Ascending aorta (tissue), 2 donors: Measurements from ENCODE around the gene ALS2. TPM values are rescaled to one million over a fixed set of nuclear protein-coding genes. Genes with fewer than 3 reads are reported as not detected.
"Not testable (repeated sequence)": the region's sequence is repeated elsewhere in the genome, so short reads cannot be mapped to it uniquely, and the experiment has no call there.

ENCODE experiments used
- DNase-seq, 2 donors: peaks; one replicate each; pipeline ENCODE4 v3.0.0-alpha.2; 2019; ENCODE audit warnings: low spot score in 2 of 2
- H3K27ac ChIP-seq, 2 donors: fragments of 200-600 bp; sonication (generic); one replicate each; pipeline ENCODE4 v1.5.1; 2016 to 2017; ENCODE audit warnings: mild to moderate bottlenecking in 1 of 2
- H3K27me3 ChIP-seq: fragments of 200-600 bp; sonication (generic); one replicate; pipeline ENCODE4 v1.5.1; 2017
- H3K36me3 ChIP-seq, 2 donors: fragments of 200-600 bp; sonication (generic); one replicate each; pipeline ENCODE4 v1.5.1; 2016
- H3K4me1 ChIP-seq, 2 donors: fragments of 200-600 bp; sonication (generic); one replicate each; pipeline ENCODE4 v1.5.1; 2016 to 2017; ENCODE audit warnings: mild to moderate bottlenecking in 1 of 2
- H3K4me3 ChIP-seq, 2 donors: fragments of 200-600 bp; sonication (generic); one replicate each; pipeline ENCODE4 v1.5.1; 2016 to 2017; ENCODE audit warnings: mild to moderate bottlenecking in 1 of 2
- H3K9me3 ChIP-seq, 2 donors: fragments of 200-600 bp; sonication (generic); one replicate each; pipeline ENCODE4 v1.5.1; 2016
- intact Hi-C: fragments of 100-400 bp; cut with DNase I; formaldehyde crosslinking; loops from one replicate; pipeline ENCODE4 v1.15.1; 2023
- total RNA-seq: library from RNA; depleted of rRNA; stranded (reverse); fragments of >200 nt; gene quantifications from one replicate; pipeline ENCODE4 v1.1.0, GENCODE V29; 2016
- TF ChIP-seq, protein P1 (sequence below), 3 experiments: fragments of 200-600 bp in 2 of 3; fragments of 450-650 bp in 1 of 3; sonication (generic) in 2 of 3; IDR thresholded peaks; one replicate each; pipeline ENCODE4 v1.5.1; 2016 to 2019; ENCODE audit warnings: antibody characterized with exemption in 3 of 3, mild to moderate bottlenecking in 1 of 3, moderate library complexity in 1 of 3

The ALS2 gene
- total RNA-seq, 1 donor from 2014 or later: 6.5 TPM

DNA sequence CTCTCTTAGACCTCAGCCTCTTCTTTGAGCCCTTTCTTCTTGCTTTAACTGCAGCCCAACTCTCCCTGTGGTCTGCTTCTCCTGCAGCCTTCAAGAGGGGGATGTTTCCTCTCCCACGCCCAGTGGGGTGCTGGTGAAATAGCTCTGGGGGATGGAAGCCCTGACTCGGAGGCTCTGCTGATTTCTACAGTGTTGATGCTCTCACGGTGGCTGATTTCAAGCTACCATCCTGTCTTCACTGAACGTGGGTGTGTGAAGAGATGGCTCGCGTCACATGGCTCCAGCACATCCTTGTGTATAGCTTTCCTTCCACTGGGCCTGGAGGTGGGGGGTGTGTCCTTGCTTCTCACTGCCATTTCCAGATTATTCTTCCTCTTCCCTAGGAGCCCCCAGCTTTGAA is 102.3 kb downstream of the ALS2 start:
- no peak overlapping the region for H3K4me3 ChIP-seq
- intact Hi-C loops: no loop called here
- no peaks in the 10 kb centered on the region for H3K4me1 ChIP-seq
- no peaks in the 10 kb centered on the region for H3K9me3 ChIP-seq
- DNase-seq: no peak
- no peaks in the 10 kb centered on the region for H3K36me3 ChIP-seq
- H3K27ac ChIP-seq: no peak overlapping the region
- H3K27me3 ChIP-seq: no peaks in the 10 kb centered on the region
- TF ChIP-seq, protein P1, sequence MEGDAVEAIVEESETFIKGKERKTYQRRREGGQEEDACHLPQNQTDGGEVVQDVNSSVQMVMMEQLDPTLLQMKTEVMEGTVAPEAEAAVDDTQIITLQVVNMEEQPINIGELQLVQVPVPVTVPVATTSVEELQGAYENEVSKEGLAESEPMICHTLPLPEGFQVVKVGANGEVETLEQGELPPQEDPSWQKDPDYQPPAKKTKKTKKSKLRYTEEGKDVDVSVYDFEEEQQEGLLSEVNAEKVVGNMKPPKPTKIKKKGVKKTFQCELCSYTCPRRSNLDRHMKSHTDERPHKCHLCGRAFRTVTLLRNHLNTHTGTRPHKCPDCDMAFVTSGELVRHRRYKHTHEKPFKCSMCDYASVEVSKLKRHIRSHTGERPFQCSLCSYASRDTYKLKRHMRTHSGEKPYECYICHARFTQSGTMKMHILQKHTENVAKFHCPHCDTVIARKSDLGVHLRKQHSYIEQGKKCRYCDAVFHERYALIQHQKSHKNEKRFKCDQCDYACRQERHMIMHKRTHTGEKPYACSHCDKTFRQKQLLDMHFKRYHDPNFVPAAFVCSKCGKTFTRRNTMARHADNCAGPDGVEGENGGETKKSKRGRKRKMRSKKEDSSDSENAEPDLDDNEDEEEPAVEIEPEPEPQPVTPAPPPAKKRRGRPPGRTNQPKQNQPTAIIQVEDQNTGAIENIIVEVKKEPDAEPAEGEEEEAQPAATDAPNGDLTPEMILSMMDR (IDR thresholded peaks at IDR 0.05): no peak

DNA sequence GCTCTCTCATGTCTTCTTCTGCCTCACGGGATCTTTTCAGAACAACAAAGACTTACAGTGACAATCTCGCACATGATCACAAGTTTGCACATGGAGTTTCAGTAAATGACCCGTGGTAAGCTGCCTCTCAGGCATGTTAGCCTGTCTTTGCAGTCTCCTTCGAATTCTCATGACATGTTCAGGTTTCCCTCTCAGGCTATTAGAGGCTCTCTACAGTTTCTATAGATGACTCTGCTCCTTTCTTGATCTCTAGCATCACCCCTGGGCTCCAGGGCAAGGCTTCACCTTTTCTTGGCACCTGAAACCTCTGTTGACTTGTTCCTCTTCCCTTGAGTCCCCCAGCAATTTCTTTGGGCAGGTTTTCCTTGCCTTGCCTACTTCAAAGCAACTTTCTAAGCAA is 105.3 kb downstream of the ALS2 start:
- H3K4me1 ChIP-seq: no peaks in the 10 kb centered on the region
- no peaks in the 10 kb centered on the region for H3K36me3 ChIP-seq
- no peak overlapping the region for H3K4me3 ChIP-seq
- intact Hi-C loops: no loop called here
- H3K27me3 ChIP-seq: no peaks in the 10 kb centered on the region
- DNase-seq: no peak
- H3K9me3 ChIP-seq: no peaks in the 10 kb centered on the region
- H3K27ac ChIP-seq: no peak overlapping the region
- TF ChIP-seq, protein P1 (IDR thresholded peaks at IDR 0.05): no peak

DNA sequence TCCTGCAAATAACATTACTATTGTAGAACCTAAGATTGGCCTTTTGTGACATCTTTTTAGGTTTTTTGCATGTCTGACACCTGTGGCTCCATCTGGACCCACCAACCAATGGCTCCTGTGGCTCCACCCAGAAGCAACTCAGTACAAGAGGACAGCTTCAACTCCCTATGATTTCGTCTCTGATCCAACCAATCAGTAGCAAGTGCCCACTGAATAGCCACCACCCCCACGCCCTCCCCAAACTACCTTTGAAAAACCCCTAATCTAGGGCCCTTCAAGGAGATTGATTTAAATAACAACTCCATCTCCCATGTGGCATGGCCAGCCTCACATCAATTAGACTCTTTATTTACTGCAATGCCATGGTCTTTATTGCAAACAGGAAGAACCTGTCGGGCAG is 105.9 kb downstream of the ALS2 start:
- Histone ChIP-seq H3K4me3 (no peak overlapping the region), H3K36me3 (no peaks in the 10 kb centered on the region), H3K4me1 (no peaks in the 10 kb centered on the region), H3K27ac (no peak overlapping the region), H3K27me3 (no peaks in the 10 kb centered on the region), H3K9me3 (no peaks in the 10 kb centered on the region)
- TF ChIP-seq, protein P1 (IDR thresholded peaks at IDR 0.05): no peak
- intact Hi-C loops: no loop called here
- DNase-seq: no peak

DNA sequence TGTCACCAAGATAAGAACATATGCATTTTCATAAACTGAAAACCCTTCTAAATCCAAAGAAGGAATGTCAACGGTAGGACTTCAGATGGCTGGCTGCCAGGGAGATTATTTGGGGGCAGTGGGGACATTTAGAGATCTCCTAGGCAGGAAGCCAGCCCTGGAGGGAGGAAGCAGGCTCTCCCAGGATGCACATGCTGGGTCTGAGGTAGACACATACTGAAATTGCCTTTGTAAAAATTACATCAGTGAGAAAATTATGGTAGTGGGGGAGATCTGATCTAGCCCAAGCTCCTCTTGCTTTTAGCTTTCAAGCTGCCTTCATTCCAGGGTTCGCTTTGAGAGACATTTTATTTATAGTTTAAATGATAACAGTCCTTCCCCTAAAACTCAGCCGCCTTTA is 106.4 kb downstream of the ALS2 start:
- no peak overlapping the region for H3K27ac ChIP-seq
- H3K27me3 ChIP-seq: no peaks in the 10 kb centered on the region
- intact Hi-C loops: no loop called here
- H3K36me3 ChIP-seq: no peaks in the 10 kb centered on the region
- TF ChIP-seq, protein P1 (IDR thresholded peaks at IDR 0.05): no peak
- H3K9me3 ChIP-seq: no peaks in the 10 kb centered on the region
- no peak for DNase-seq
- H3K4me1 ChIP-seq: no peaks in the 10 kb centered on the region
- H3K4me3 ChIP-seq: no peak overlapping the region

DNA sequence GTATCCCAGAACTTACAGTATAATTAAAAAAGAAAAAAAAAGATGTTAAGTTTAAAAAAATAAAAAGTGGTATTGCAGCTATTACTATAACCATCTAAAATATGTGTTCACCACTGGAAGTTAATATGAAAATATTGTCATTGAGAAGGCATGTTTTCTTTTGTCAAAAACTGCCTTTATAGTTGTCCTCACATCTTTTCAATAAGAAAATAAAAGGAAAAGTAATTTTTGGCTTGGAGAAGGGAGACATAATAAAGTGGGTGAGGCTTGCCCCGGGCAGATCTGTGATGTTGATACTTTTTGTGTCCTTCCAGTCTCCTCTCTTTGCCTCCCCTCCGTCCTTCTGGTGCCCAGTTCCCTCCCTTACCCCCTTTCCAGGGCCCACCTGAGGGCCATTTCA is 107.2 kb downstream of the ALS2 start:
- Histone ChIP-seq H3K36me3 (no peaks in the 10 kb centered on the region), H3K4me3 (no peak overlapping the region), H3K27me3 (no peaks in the 10 kb centered on the region), H3K4me1 (no peaks in the 10 kb centered on the region), H3K27ac (no peak overlapping the region), H3K9me3 (no peaks in the 10 kb centered on the region)
- intact Hi-C loops: no loop called here
- DNase-seq: no peak
- TF ChIP-seq, protein P1 (IDR thresholded peaks at IDR 0.05): no peak

DNA sequence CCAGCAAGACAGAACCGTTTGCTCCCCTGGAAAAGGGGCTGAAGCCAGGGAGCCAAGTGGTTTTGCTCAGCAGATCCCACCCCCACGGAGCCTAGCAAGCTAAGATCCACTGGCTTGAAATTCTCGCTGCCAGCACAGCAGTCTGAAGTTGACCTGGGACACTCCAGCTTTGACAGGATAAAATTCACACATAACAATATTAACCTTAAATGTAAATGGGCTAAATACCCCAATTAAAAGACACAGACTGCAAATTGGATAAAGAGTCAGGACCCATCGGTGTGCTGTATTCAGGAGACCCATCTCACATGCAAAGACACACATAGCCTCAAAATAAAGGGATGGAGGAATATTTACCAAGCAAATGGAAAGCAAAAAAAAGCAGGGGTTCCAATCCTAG is 109.5 kb downstream of the ALS2 start:
- H3K36me3 ChIP-seq, H3K4me3 ChIP-seq, H3K4me1 ChIP-seq, DNase-seq, H3K27ac ChIP-seq, intact Hi-C loops, H3K9me3 ChIP-seq, H3K27me3 ChIP-seq: not testable (repeated sequence)
